Measurements from ENCODE around the gene C16orf92.
"Not testable (repeated sequence)": the region's sequence is repeated elsewhere in the genome, so short reads cannot be mapped to it uniquely, and the experiment has no call there.

The C16orf92 gene

GRCh38 chr16:30005341-30006094 is 17.5 kb upstream of the C16orf92 start:
- DNase-seq, result peak; percentile 42 to 57

DNA sequence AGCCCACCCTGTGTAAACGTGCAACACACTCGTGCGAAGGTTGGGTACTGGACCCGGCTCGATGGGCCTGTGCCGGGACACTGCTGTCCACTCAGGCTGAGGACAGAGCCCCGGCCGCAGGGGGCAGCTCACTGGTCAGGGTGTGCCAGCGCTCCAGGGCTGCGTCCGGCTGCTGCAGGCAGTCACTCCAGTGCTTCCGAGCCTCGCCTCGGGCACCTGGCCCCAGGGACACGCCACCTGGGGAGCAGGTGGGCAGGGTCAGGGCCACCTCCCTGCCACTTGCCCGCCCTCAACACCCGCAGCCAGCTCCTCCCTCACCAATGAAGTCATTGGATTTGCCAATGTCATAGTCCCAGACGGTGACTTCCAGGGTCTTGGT is 16.9 kb upstream of the C16orf92 start:
- DNase-seq, result no peak

DNA sequence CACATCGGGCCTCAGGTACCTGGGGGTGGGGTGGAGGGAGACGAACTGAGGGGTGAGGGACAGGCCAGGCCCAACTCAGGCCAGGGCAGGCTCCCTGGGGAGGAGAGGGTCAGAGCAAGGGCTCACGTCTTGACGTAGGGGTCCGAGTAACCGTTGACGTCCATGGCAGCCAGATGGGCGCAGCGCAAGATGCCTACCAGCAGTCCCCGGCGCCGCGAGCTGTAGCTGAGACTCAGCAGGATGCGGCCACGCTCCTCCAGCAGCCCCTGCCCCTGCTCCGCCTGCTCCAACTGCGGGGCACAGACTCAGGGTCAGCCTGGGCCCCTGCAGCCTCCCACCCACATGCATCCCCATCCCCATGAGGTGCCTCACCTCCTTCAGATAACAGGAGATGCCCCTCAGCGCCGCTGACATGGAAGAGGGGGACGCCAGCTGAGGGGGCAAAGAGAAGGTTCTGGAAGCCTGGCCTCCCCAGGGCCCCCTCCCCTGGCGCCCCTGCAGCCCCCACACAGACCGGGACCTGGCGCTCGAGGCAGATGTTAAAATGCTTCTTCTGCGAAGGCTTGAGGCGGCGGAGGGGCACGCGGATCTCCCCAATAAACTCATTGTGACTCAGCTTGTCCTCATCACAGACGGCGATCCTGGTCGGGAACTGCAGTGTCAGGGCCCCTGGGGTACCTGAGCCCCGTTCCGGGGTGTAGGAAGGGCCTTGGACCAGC is 16.2 kb upstream of the C16orf92 start:
- DNase-seq, result no peak

DNA sequence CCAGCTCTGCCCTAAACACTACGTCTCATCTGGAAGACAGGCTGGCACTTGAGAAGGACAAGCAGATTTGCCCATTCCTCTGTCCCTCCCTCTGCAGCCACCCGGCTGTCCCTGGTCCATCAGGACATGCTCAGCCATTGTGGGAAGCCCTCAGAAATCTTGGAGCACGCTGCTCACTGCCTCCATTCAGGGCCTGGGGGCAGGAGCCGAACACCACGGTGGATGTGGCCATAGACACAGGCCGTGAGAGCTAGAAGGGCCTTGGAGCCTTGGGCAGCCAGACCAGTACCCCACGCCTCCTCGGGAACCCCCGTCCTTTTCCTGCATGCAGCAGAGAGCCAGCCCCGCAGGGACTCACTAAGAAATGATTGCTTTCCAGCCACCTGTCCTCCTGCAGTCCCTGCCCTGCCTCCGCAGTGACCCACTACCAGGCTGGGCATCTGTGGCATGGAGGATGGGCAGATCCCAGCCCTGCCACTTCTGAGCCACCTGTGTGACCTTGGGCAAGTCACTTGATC is 15.6 kb upstream of the C16orf92 start:
- no peak for DNase-seq

- DNase-seq, result no peak
Measured at GRCh38 chr16:30009085-30009862, 13.7 kb upstream of the C16orf92 start.

DNA sequence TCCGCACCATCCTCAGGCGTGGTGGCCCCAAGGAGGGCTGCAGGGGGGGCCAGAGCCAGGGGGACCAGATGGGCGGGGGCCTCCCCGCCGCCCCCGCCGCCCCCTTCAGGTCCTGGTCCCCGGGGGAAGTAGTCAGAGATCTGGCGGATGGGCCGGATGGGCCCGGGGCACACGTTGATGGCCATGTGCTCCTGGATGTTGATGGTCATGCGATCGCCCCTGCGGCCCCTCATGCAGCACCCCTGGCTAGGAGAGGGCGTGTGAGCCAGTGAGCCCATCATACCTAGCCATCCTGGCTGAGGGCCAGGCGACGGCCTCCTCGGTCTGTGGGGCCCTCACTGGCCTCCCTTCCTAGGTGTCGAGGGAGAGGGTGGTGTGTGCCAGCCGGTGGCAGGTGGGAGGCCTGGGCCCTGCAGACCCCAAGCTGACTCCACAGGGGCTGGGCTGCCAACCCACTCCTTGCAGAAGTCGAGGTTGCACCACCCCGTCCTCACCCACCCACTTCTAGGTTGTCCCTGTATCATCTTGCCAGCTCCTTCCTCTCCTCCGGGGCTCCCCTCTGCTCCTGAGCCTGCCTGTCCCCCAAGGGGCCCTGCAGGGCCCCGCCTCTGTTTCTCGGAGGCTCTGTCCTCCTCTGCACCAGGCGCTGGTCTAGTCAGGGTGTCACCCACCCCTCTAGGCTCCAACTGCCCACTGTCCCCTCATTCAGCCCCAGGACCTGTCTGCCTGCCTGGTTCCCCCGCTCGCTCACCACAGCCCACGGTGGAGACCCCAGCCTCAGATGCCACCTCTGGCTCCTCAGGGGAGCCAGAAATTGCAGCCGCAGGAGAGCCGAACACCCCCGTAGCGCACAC is 12.8 kb upstream of the C16orf92 start:
- no peak for DNase-seq

DNA sequence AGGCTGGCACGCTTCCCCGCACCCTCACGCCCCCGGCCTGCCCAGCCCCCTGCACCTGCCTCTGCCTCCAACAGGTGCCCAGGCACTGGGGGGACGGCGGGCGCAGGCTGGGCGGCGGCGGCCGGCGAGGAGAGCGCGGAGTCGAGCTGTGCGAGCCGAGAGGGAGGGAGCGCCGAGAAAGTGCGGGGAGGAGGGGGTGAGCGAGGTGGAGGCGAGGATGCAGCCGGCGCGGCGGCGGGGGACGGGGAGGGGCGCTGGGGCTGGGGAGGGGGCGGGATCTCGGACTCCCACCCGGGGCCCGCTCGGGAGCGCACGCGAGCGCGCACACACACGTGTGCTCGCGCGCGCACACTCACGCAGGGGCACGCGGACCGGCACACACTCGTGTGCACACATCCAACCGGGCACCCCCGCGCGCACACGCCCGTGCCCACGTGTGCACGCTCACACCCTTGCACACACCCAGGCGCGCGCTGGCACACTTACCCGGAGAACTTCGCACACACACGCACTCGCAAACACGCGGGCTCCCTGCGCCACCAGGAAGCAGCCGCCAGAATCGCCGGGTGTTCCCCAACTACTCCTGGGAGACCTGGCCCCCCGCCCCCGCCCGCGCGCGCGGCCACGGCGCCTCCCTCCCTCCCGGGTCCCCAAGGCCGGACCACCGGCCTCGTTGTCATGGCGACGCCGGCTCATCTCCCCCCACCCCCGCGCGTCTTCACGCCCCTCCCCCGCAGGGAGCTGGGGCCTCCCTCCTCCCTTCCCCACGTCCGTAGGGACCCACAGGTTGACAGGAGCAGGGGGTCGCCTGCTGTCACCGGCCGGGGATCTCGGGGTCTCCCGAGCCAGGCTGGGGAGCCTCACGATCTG is 11.9 kb upstream of the C16orf92 start, which contains the start of gene DOC2A:
TSS of gene DOC2A (minus strand) at position 184 of the 870 bp plus-strand sequence. CDS start 805 bp downstream, outside the sequence.
- DNase-seq, result peak in 1 of 2 donors; percentile 37

GRCh38 chr16:30011714-30012504 is 11.1 kb upstream of the C16orf92 start:
- no peak for DNase-seq

DNA sequence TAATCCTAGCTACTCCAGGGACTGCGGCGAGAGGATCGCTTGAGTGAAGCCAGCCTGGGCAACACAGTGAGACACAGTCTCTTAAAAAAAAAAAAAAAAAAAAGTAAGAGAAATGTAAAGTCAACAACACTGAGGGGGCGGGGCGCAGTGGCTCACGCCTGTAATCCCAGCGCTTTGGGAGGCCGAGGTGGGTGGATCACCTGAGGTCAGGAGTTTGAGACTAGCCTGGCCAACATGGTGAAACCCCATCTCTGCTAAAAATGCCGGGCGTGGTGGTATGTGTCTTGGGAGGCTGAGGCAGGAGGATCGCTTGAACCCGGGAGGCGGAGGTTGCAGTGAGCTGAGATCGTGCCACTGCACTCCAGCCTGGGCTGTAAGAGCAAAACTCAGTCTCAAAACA is 10.4 kb upstream of the C16orf92 start:
- DNase-seq, result not testable (repeated sequence)

GRCh38 chr16:30015450-30015849 is 7.5 kb upstream of the C16orf92 start:
- not testable (repeated sequence) for DNase-seq

- no peak for DNase-seq
Measured at GRCh38 chr16:30016555-30017276, 6.3 kb upstream of the C16orf92 start.

GRCh38 chr16:30017277-30017656 is 5.7 kb upstream of the C16orf92 start:
- no peak for DNase-seq

- DNase-seq, result not testable (repeated sequence)
Measured at GRCh38 chr16:30017937-30018336, 5.1 kb upstream of the C16orf92 start.

DNA sequence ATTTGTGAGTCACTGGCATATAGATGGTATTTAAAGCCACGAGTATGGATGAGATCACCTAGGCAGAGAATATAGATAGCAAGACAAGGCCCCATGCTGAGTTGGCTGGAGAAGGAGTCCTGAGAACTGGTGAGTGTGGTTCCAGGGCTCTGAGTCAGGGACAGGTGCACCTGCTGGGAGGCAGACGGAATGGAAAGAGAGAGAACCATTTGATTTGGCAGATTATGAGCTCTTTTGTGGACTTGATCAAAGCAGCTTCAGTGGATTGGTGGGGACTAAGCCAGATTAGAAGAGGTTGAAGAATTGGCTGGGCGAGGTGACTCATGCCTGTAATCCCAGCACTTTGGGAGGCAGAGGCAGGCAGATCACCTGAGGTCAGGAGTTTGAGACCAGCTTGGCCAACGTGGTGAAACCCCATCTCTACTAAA is 4.3 kb upstream of the C16orf92 start:
- DNase-seq, result no peak

GRCh38 chr16:30023586-30023985 is 588 bp downstream of the C16orf92 start:
- no peak for DNase-seq

DNA sequence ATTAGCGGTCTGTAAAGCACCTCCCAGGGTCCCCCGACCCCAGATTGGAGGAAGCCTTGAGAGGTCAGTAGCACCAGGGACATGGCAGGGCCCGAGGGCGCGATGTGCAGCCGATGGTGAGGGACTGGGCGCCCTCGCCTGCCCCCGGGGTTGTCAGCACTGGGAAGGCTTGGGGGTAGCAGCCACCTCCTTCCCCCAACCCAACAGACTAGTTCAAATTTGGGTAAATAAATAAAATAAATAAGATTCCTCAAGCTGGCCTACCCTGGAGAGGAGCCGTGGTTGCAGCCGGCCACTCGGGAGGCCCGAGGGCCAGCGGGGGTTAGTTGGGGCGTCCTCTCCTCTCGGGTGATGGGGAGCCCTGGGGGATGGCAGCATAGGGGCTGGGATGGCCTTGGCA is 1.5 kb downstream of the C16orf92 start:
- DNase-seq, result no peak

DNA sequence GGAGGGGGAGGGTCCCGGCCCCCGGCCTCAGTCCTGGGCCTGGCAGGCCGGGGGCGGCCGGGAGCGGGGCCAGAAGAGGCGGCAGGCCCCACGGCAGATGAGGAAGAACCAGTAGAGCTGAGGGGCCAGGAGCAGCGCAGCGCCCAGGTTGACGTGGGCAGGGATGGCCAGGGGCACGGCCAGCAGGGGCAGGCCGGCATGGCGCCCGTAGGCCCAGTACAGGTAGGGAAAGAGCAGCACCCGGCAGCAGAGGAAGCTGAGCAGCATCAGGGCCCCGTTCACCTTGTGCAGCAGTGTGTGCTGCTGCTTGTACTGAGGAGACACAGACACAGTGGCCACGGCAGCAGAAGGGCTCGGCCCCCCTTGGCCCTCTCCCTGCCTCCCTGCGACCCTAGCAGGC is 2.2 kb downstream of the C16orf92 start:
- DNase-seq, result no peak

- no peak for DNase-seq
Measured at GRCh38 chr16:30025574-30025973, 2.6 kb downstream of the C16orf92 start.

DNA sequence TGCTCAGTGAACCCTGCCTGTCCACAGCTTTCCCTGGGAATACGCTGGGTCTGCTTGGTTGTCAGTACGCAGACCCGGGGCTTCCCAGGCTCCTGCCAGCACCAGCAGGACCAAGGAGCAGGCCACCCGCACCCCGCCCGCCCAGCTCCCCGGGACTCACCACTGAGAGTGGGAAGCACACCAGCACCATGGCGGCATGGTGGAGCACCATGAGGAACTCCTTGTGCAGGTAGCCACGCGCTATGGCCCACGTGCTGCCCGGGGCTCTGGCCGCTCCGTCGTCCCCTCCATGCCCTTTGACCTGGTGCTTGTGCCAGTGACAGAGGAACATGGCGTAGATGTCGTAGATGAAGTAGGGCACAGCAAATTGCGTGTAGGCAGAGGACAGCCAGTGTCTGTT is 3.5 kb downstream of the C16orf92 start:
- no peak for DNase-seq
